Lower leg skin (tissue), 4 donors: ENCODE measurements around the gene CYLD. TPM values are rescaled to one million over a fixed set of nuclear protein-coding genes. Genes with fewer than 3 reads are reported as not detected.
A peak's percentile ranks its signal among the peaks of the same experiment; 100 is the strongest.

Experiments
- DNase-seq, 2 donors: peaks; one replicate each; pipeline ENCODE4 v3.0.0-alpha.2; 2019; ENCODE audit warnings: low spot score in 2 of 2
- H3K4me3 ChIP-seq: fragments of 200-600 bp; sonication (generic); 2 replicates; pipeline ENCODE4 v1.5.1; 2017; ENCODE audit warnings: mild to moderate bottlenecking, low read depth; ENCODE audit not compliant: poor library complexity, severe bottlenecking
- POLR2A ChIP-seq, 2 donors: fragments of 450-650 bp; IDR thresholded peaks; one replicate each; pipeline ENCODE4 v1.6.1; 2016 to 2017; ENCODE audit warnings: antibody characterized with exemption in 2 of 2, mild to moderate bottlenecking in 1 of 2, moderate library complexity in 1 of 2
- WGBS, 2 donors: methylation state at CpG; one replicate each; pipeline ENCODE4 v1.1.5; 2018; 5-methylcytosine and 5-hydroxymethylcytosine counted together
- intact Hi-C: fragments of 100-400 bp; cut with DNase I; formaldehyde crosslinking; loops from one replicate; pipeline ENCODE4 v1.15.0; 2023; ENCODE audit warnings: low total_unique reads
- total RNA-seq, 4 donors: library from RNA; depleted of rRNA; stranded (reverse); fragments of >200 nt; gene quantifications; one replicate each; pipeline ENCODE4 v1.1.0, GENCODE V29; 2016
- TF ChIP-seq, protein P1 (sequence below), 3 donors: fragments of 450-650 bp; IDR thresholded peaks; one replicate each; pipeline ENCODE4 v1.5.1; 2016; ENCODE audit warnings: antibody characterized with exemption in 3 of 3, mild to moderate bottlenecking in 3 of 3, moderate library complexity in 2 of 3

The CYLD gene
- total RNA-seq, 4 donors from 2014 or later = 35.8 to 50.3 (median 41.8) TPM

DNA sequence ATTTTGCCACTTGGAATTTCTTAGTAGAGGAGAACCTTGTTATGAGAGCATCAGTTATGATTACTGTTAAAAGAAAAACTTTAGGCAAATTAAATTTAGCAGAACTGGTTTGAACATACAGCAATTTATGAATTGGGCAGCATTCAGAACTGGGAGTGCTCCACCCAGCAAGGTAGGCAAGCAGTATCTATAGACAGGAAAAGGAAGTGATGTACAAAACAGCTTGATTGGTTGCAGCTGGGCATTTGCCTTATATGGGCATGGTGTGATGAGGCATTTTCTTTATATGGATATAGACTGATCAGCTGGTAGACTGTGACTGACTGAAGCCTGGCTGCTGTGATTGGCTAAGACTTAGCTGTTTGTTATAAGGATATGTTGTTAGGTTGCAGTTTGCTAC, 17.6 kb upstream of the CYLD start:
- intact Hi-C loops = no loop called here
- DNase-seq = no peak
- H3K4me3 ChIP-seq = no peak overlapping the region
- TF ChIP-seq, protein P1, sequence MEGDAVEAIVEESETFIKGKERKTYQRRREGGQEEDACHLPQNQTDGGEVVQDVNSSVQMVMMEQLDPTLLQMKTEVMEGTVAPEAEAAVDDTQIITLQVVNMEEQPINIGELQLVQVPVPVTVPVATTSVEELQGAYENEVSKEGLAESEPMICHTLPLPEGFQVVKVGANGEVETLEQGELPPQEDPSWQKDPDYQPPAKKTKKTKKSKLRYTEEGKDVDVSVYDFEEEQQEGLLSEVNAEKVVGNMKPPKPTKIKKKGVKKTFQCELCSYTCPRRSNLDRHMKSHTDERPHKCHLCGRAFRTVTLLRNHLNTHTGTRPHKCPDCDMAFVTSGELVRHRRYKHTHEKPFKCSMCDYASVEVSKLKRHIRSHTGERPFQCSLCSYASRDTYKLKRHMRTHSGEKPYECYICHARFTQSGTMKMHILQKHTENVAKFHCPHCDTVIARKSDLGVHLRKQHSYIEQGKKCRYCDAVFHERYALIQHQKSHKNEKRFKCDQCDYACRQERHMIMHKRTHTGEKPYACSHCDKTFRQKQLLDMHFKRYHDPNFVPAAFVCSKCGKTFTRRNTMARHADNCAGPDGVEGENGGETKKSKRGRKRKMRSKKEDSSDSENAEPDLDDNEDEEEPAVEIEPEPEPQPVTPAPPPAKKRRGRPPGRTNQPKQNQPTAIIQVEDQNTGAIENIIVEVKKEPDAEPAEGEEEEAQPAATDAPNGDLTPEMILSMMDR (IDR thresholded peaks at IDR 0.05) = no peak
- no peak for TF ChIP-seq POLR2A (IDR thresholded peaks at IDR 0.05)

DNA sequence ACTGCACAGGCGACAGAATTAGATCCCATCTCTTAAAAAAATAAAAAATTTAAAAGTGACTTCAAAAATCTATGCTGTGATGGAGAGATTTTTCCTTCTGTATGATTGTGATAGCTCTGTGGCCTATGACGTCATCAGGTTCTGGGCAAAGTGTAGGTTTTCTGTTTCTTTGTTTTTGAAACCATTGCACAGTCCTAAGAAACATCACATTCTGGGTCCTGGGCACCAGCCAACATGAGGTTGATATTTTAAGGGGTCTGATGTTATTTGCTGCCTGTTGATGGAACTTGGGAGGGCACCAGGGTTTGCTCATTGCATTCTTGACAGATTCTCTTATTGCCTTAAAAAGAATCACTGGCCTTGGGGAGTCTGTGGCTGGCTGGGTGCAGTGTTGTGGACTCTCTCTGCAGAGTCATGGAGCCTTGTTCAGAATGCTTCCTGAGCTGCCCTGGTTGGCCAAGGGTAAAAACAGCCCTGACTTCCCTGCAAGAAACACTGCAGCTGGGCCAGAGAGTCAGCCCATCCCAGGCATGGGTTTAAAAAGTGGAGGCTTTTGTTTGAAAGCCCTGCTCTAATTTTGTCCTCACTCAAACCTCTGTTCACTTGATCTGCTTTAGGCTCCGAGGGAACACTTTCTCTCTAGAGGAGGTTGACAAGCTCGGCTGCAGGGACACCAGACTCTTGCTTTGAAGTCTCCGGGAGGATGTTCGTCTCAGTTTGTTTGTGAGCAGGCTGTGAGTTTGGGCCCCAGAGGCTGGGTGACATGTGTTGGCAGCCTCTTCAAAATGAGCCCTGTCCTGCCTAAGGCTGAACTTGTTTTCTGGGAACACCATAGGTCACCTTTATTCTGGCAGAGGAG, 10.5 kb upstream of the CYLD start:
- DNase-seq = peak in 1 of 2 donors; percentile 63
- WGBS, 2 donors = 77 to 86% methylated on average over 6 of the region's 6 CpGs
- no peak overlapping the region for H3K4me3 ChIP-seq
- intact Hi-C loops = no loop called here
- TF ChIP-seq, protein P1 (IDR thresholded peaks at IDR 0.05) = no peak
- TF ChIP-seq POLR2A (IDR thresholded peaks at IDR 0.05) = no peak

DNA sequence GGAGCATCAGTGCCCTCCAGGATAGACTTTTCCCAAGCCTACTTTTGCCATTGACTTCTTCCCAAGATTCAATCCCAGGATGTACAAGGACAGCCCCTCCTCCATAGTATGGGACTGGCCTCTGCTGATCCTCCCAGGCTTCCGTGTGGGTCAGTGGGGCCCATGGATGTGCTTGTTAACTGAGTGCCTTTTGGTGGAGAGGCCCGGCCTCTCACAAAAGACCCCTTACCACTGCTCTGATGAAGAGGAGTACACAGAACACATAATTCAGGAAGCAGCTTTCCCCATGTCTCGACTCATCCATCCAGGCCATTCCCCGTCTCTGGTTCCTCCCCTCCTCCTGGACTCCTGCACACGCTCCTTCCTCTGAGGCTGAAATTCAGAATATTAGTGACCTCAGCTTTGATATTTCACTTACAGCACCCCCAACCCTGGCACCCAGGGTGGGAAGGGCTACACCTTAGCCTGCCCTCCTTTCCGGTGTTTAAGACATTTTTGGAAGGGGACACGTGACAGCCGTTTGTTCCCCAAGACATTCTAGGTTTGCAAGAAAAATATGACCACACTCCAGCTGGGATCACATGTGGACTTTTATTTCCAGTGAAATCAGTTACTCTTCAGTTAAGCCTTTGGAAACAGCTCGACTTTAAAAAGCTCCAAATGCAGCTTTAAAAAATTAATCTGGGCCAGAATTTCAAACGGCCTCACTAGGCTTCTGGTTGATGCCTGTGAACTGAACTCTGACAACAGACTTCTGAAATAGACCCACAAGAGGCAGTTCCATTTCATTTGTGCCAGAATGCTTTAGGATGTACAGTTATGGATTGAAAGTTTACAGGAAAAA, 9.7 kb upstream of the CYLD start:
- no peak for DNase-seq
- intact Hi-C loops = no loop called here
- H3K4me3 ChIP-seq = no peak overlapping the region
- no peak for TF ChIP-seq POLR2A (IDR thresholded peaks at IDR 0.05)
- TF ChIP-seq, protein P1 (IDR thresholded peaks at IDR 0.05) = no peak
- WGBS, 2 donors = 66 to 78% methylated on average over 10 of the region's 10 CpGs

DNA sequence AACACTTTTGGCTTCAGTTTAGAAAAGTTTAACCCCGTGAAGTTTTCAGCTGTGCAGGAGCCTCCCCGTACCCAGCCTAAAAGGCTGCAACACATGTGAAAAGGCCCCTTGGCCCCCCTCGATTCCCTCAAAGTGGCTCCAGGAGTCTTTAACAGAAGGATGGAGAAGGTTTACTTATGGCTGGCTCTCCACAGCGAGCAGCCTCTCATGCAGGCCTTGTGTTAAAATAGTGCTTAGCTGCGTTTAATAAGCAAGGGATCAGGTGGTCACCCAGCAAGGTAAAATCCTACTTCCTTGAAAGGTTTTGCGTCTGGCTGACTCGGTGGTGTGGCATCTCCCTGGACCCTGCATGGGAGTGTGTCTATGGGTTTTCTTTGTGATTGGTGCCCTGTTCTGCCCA, 8.4 kb upstream of the CYLD start:
- H3K4me3 ChIP-seq = no peak overlapping the region
- DNase-seq = no peak
- no peak for TF ChIP-seq POLR2A (IDR thresholded peaks at IDR 0.05)
- TF ChIP-seq, protein P1 (IDR thresholded peaks at IDR 0.05) = no peak
- intact Hi-C loops = no loop called here
- 87 to 90% methylated on average over 7 of the region's 7 CpGs for WGBS, 2 donors

DNA sequence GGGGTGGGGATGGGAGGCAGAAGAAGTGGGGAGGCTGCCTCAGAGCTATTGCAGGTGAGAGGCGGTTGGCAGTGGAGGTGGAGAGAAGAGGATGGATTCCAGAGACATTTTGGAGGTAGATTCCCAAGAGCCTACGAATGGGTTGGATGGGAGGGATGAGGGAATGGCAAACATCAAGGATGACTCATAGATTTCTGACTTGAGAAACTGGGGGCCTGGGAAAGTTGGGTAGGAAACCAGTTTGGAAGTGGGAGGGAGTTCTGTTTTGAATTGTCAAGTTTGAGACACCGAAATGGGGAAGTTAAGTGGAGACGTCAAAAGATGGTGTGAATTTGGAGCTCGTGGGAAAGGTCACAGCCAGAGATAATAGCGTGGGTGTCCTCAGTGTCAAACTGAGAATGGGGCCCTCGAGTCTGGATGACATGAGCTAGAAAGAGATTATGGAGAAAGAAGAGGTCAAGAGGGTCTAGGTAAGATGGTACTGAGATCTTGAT, 6.2 kb upstream of the CYLD start:
- WGBS, 2 donors = 73 to 77% methylated on average over 7 of the region's 7 CpGs
- no peak for DNase-seq
- H3K4me3 ChIP-seq = no peak overlapping the region
- TF ChIP-seq, protein P1 (IDR thresholded peaks at IDR 0.05) = no peak
- TF ChIP-seq POLR2A (IDR thresholded peaks at IDR 0.05) = no peak
- intact Hi-C loops = no loop called here
